SK-N-SH treated with all-trans-retinoic acid at 6 μM for 48 hours (cell line): Measurements from ENCODE around the gene C14orf119.

ENCODE experiments used
- ATAC-seq: fragments of 200-7000 bp; cut with Tn5 transposase; 3 replicates; pipeline ENCODE4 v1.9.1; 2020; ENCODE audit warnings: mild to moderate bottlenecking, moderate library complexity
- ARNTL ChIP-seq: fragments of 450-650 bp; formaldehyde crosslinking; IDR thresholded peaks from 2 replicates; pipeline ENCODE4 v1.5.0; 2020; ENCODE audit warnings: low read depth, mild to moderate bottlenecking, moderate library complexity, borderline replicate concordance
- BACH2 ChIP-seq: fragments of 250-450 bp; sonication (Bioruptor Pico); IDR thresholded peaks from 2 replicates; pipeline ENCODE4 v1.9.0; 2021; ENCODE audit warnings: mild to moderate bottlenecking, borderline replicate concordance
- CSDC2 ChIP-seq: fragments of 250-450 bp; sonication (Bioruptor Pico); IDR thresholded peaks from 2 replicates; pipeline ENCODE4 v1.5.0; 2020; ENCODE audit warnings: mild to moderate bottlenecking, moderate library complexity
- ESRRG ChIP-seq: fragments of 250-450 bp; sonication (Bioruptor Pico); IDR thresholded peaks from 2 replicates; pipeline ENCODE4 v1.6.1; 2021; ENCODE audit warnings: mild to moderate bottlenecking
- GLIS3 ChIP-seq: fragments of 250-450 bp; sonication (Bioruptor Pico); IDR thresholded peaks from 2 replicates; pipeline ENCODE4 v1.5.0; 2020; ENCODE audit warnings: mild to moderate bottlenecking, moderate library complexity
- ISL1 ChIP-seq: fragments of 250-450 bp; sonication (Bioruptor Pico); IDR thresholded peaks from 2 replicates; pipeline ENCODE4 v2.1.2; 2022; ENCODE audit warnings: mild to moderate bottlenecking, moderate library complexity
- OSR1 ChIP-seq: fragments of 250-450 bp; sonication (Bioruptor Pico); IDR thresholded peaks from 2 replicates; pipeline ENCODE4 v1.8.0; 2022; ENCODE audit warnings: moderate library complexity, mild to moderate bottlenecking, inconsistent platforms
- PPARA ChIP-seq: fragments of 250-450 bp; sonication (Bioruptor Pico); IDR thresholded peaks from 2 replicates; pipeline ENCODE4 v1.5.0; 2020; ENCODE audit warnings: mild to moderate bottlenecking, borderline replicate concordance
- RARB ChIP-seq: fragments of 250-450 bp; sonication (Bioruptor Pico); IDR thresholded peaks from 2 replicates; pipeline ENCODE4 v1.8.0; 2021; ENCODE audit warnings: mild to moderate bottlenecking, moderate library complexity
- SNAI2 ChIP-seq: fragments of 250-450 bp; sonication (Bioruptor Pico); IDR thresholded peaks from 2 replicates; pipeline ENCODE4 v1.5.0; 2020; ENCODE audit warnings: mild to moderate bottlenecking, moderate library complexity
- TCF4 ChIP-seq: fragments of 250-450 bp; sonication (Bioruptor Pico); IDR thresholded peaks from 2 replicates; pipeline ENCODE4 v1.8.0; 2021; ENCODE audit warnings: mild to moderate bottlenecking, moderate library complexity, borderline replicate concordance
- TOX ChIP-seq: fragments of 250-450 bp; sonication (Bioruptor Pico); IDR thresholded peaks from 2 replicates; pipeline ENCODE4 v1.8.0; 2021; ENCODE audit warnings: mild to moderate bottlenecking, moderate library complexity, borderline replicate concordance
- ZC3H10 ChIP-seq: fragments of 250-450 bp; sonication (Bioruptor Pico); IDR thresholded peaks from 2 replicates; pipeline ENCODE4 v1.5.1; 2021; ENCODE audit warnings: mild to moderate bottlenecking, moderate library complexity
- ZFP3 ChIP-seq: fragments of 250-450 bp; sonication (Bioruptor Pico); IDR thresholded peaks from 2 replicates; pipeline ENCODE4 v1.5.0; 2020; ENCODE audit warnings: mild to moderate bottlenecking, moderate library complexity
- ZFP30 ChIP-seq: fragments of 450-650 bp; formaldehyde crosslinking; IDR thresholded peaks from 2 replicates; pipeline ENCODE4 v1.5.0; 2022; ENCODE audit warnings: mild to moderate bottlenecking, moderate library complexity
- ZNF565 ChIP-seq: fragments of 450-650 bp; formaldehyde crosslinking; conservative IDR thresholded peaks from 2 replicates; pipeline ENCODE4 v1.5.0; 2020; ENCODE audit warnings: low read depth, mild to moderate bottlenecking, moderate library complexity
- ZNF70 ChIP-seq: fragments of 450-650 bp; formaldehyde crosslinking; IDR thresholded peaks from 2 replicates; pipeline ENCODE4 v1.5.0; 2020; ENCODE audit warnings: mild to moderate bottlenecking, moderate library complexity
- TF ChIP-seq, protein P1 (sequence below): fragments of 250-450 bp; sonication (Bioruptor Pico); IDR thresholded peaks from 2 replicates; pipeline ENCODE4 v1.8.0; 2020; ENCODE audit warnings: mild to moderate bottlenecking, moderate library complexity, borderline replicate concordance
- TF ChIP-seq, protein P2 (sequence below): fragments of 250-450 bp; sonication (Bioruptor Pico); IDR thresholded peaks from 2 replicates; pipeline ENCODE4 v1.5.0; 2020; ENCODE audit warnings: mild to moderate bottlenecking, moderate library complexity
- TF ChIP-seq, protein P3 (sequence below): fragments of 250-450 bp; sonication (Bioruptor Pico); IDR thresholded peaks from 2 replicates; pipeline ENCODE4 v1.8.0; 2021; ENCODE audit warnings: low read depth, mild to moderate bottlenecking, moderate library complexity, borderline replicate concordance
- TF ChIP-seq, protein P4 (sequence below): fragments of 250-450 bp; sonication (Bioruptor Pico); IDR thresholded peaks from 2 replicates; pipeline ENCODE4 v1.5.1; 2021; ENCODE audit warnings: mild to moderate bottlenecking, moderate library complexity

C14orf119 gene

DNA sequence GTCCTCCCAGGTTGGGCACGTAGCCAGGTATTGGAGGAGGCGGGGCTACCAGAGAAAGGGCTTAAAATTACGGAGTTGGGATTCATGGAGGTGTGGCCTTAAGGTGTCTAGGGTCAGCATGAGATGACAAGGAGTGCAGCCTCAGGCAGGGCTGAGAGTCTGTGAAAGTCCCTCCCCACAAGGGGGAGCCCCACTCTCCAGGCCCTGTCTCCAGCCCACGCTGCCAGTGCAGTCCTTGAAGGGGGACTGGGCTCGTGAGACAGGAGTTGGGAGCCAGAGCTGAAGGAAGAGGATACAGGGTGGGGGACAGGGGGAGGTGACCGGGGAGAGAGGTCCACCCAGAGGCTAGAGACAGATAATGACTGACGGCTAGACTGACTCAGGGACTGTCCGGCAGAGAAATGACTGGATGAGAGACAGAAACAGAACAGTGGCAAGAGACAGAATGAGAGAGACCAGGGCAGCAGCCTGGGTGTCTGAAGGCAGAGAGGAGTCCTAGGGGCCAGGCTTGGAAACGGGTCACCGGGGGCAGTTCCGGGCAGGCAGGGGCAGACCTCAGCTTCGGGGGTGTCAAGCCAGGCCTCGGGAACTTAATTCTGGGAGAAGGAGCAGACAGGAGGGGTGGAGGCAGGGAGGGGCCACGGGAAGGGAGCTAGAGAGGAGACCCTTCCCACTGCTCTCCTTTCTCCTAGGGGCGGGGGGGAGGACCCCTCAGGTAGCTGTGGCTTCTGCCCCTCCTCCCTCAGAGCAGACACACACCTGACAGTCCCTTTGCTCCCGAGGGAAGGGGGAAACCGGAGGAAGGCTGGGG, 39.0 kb upstream of the C14orf119 start:
- TF ChIP-seq ZFP3 (CRISPR knock-in tag), result no peak
- no peak for TF ChIP-seq TCF4
- TF ChIP-seq ARNTL (CRISPR knock-in tag), result no peak
- ATAC-seq, result peak; percentile 78

DNA sequence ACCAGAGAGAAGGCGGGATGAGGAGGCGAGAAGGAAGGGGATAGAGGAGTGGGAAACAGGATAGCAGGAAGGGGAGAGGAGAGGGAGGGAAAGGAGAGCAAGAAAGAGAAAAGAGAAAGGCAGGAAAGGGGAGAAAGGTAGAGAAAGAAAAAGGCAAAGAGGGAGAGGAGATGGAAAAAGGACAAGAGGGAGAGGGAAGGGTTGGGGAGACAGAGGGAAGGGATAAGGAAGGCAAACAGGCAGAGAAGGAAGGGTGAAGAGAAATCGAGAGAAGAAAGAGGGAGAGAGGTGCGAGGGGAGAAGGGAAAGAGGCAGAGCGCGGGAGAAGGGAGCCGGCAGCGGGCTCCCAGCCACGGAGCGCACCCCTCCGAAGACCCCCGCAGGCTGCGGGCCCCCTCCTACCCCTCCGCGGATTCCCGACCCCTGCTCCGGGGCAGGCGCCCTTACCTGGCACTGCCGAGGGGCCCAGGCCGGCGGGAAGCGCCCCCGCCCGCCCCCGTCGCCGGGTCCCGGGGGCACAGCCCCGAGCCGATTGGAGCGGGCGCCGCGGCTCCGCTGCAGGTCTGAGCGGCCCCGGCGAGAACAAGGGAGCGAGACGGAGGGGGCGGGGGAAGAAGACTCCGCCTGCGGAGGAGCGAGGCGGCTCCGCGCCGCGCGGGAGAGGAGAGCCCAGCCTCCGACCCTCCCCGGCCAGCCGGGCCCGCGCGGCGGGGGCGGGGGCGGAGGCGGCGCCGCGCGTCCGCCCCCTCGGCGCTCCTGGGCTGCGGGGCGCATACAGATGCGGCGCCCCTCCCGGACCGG, 38.1 kb upstream of the C14orf119 start, which contains the start of gene CDH24:
CDH24 (minus strand) TSS at position 565 of the 801 bp plus-strand sequence. CDS start 1,787 bp downstream, outside the sequence.
- ATAC-seq, result peak; percentile 58
- TF ChIP-seq SNAI2 (no peak), BACH2 (CRISPR knock-in tag) (no peak), TOX (CRISPR knock-in tag) (no peak), PPARA (CRISPR knock-in tag) (no peak)

DNA sequence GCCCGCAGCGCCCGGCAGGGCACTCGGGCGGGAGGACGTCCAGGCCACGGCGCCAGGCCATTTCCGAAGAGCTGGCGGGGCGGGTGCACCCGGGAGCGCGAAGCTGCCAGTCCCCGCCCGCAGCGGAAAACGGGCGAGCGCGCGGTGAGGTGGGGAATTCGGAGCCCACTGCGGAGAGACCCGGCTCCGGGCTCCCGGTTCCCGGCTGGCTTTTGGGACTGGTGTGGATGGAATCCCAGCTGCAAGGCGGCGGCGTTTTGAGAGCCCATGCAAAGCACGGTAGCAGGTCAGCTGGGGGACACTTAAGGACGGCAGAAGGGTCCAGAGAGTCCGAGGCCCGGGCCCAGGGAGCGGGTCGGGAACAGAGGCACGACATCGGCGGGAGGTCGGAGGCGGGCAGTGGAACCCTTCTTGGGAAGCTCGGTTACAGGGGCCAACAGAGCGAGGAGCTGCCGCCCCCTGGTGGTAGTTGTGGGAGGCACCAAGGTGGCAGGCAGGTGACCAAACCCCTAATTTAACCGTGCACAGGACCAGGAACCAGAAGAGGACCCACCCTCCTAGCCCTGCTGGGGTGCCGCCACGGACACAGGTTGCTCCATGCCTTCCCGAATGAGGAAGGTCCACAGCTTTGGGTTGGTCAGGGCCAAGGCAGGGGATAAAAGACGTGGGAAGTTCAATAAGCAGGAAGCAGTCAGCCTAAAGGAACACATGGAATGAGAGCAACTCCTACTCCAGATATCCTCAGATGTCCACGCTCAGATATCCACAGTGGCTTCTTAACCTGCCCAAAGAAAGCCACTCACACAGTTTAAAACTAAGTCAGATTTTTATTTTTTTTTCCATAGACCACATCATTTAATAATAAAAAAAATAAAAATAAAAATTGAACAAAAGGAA, 37.3 kb upstream of the C14orf119 start:
- ATAC-seq, result peak; percentile 72
- TF ChIP-seq GLIS3 (CRISPR knock-in tag) (peak; percentile 19), SNAI2 (no peak)
- TF ChIP-seq, protein P1, sequence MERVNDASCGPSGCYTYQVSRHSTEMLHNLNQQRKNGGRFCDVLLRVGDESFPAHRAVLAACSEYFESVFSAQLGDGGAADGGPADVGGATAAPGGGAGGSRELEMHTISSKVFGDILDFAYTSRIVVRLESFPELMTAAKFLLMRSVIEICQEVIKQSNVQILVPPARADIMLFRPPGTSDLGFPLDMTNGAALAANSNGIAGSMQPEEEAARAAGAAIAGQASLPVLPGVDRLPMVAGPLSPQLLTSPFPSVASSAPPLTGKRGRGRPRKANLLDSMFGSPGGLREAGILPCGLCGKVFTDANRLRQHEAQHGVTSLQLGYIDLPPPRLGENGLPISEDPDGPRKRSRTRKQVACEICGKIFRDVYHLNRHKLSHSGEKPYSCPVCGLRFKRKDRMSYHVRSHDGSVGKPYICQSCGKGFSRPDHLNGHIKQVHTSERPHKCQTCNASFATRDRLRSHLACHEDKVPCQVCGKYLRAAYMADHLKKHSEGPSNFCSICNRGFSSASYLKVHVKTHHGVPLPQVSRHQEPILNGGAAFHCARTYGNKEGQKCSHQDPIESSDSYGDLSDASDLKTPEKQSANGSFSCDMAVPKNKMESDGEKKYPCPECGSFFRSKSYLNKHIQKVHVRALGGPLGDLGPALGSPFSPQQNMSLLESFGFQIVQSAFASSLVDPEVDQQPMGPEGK, result 0 out of 2 replicates have a peak, but pooled peaks have one; percentile 17

DNA sequence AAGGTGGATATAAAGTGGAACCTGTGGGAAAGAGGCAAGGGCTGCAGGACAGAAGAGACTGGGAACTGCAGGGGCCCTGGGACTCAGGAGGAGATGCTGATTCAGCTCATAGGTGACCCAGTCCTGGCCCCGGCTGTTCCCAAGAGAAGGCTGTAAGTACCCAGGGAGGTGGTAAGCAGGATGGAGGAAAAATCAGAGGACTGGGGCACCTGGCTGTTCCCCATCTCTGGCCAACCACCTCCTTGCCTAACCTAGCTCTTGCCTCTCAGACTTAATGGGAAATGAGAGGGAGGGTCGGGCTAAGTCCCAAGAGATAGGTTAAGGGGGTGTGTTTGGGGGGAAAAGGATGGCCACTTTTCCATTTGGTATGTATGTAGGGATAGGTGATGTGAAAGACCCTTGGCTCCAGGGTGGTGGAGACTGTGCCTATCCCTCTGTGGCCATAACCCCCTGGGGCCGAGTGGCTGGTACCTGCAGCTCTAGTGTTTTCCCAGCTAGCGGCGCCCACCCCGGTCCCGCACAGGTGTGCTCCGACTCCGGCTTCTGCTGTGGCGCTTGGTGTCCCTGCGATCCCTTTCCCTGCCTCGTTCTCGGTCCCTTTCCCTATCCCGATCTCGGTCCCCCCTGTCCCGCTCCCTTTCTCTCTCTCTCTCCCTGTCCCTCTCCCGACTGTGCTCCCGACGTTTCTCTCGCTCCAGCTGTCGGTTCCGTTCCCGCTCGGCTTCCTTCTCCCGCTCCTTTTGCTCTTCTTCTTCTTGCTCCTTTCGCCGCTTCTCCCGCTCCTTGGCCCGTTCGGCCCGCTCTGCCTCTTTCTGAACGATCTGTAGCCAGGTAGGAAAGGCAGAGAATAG, 36.4 kb upstream of the C14orf119 start:
- no peak for TF ChIP-seq SNAI2
- TF ChIP-seq ZNF70 (CRISPR knock-in tag), result no peak
- no peak for TF ChIP-seq ARNTL (CRISPR knock-in tag)
- TF ChIP-seq, protein P2, sequence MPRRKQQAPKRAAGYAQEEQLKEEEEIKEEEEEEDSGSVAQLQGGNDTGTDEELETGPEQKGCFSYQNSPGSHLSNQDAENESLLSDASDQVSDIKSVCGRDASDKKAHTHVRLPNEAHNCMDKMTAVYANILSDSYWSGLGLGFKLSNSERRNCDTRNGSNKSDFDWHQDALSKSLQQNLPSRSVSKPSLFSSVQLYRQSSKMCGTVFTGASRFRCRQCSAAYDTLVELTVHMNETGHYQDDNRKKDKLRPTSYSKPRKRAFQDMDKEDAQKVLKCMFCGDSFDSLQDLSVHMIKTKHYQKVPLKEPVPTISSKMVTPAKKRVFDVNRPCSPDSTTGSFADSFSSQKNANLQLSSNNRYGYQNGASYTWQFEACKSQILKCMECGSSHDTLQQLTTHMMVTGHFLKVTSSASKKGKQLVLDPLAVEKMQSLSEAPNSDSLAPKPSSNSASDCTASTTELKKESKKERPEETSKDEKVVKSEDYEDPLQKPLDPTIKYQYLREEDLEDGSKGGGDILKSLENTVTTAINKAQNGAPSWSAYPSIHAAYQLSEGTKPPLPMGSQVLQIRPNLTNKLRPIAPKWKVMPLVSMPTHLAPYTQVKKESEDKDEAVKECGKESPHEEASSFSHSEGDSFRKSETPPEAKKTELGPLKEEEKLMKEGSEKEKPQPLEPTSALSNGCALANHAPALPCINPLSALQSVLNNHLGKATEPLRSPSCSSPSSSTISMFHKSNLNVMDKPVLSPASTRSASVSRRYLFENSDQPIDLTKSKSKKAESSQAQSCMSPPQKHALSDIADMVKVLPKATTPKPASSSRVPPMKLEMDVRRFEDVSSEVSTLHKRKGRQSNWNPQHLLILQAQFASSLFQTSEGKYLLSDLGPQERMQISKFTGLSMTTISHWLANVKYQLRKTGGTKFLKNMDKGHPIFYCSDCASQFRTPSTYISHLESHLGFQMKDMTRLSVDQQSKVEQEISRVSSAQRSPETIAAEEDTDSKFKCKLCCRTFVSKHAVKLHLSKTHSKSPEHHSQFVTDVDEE (CRISPR knock-in tag), result no peak
- TF ChIP-seq ESRRG (CRISPR knock-in tag), result no peak
- TF ChIP-seq ZC3H10, result no peak
- TF ChIP-seq, protein P3, sequence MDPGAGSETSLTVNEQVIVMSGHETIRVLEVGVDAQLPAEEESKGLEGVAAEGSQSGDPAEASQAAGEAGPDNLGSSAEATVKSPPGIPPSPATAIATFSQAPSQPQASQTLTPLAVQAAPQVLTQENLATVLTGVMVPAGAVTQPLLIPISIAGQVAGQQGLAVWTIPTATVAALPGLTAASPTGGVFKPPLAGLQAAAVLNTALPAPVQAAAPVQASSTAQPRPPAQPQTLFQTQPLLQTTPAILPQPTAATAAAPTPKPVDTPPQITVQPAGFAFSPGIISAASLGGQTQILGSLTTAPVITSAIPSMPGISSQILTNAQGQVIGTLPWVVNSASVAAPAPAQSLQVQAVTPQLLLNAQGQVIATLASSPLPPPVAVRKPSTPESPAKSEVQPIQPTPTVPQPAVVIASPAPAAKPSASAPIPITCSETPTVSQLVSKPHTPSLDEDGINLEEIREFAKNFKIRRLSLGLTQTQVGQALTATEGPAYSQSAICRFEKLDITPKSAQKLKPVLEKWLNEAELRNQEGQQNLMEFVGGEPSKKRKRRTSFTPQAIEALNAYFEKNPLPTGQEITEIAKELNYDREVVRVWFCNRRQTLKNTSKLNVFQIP (CRISPR knock-in tag), result no peak
- TF ChIP-seq ZFP30, result no peak
- TF ChIP-seq BACH2 (CRISPR knock-in tag), result no peak
- TF ChIP-seq ISL1 (CRISPR knock-in tag), result no peak
- no peak for TF ChIP-seq ZFP3 (CRISPR knock-in tag)
- TF ChIP-seq RARB (CRISPR knock-in tag), result no peak
- no peak for TF ChIP-seq PPARA (CRISPR knock-in tag)
- TF ChIP-seq, protein P4, sequence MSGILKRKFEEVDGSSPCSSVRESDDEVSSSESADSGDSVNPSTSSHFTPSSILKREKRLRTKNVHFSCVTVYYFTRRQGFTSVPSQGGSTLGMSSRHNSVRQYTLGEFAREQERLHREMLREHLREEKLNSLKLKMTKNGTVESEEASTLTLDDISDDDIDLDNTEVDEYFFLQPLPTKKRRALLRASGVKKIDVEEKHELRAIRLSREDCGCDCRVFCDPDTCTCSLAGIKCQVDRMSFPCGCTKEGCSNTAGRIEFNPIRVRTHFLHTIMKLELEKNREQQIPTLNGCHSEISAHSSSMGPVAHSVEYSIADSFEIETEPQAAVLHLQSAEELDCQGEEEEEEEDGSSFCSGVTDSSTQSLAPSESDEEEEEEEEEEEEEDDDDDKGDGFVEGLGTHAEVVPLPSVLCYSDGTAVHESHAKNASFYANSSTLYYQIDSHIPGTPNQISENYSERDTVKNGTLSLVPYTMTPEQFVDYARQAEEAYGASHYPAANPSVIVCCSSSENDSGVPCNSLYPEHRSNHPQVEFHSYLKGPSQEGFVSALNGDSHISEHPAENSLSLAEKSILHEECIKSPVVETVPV (CRISPR knock-in tag), result no peak
- TF ChIP-seq OSR1 (CRISPR knock-in tag), result no peak
- no peak for TF ChIP-seq CSDC2
- TF ChIP-seq ZNF565 (CRISPR knock-in tag), result no peak
- ATAC-seq, result no peak
